CD4-positive, alpha-beta T cell treated with Interleukin-2 at 100 ng/mL for 4 hours (primary cell): Measurements from ENCODE around the gene RIMBP2.

Source experiments
- DNase-seq: peaks from one replicate; pipeline ENCODE4 v3.0.0-alpha.2; 2020; ENCODE audit warnings: low spot score

RIMBP2 gene

GRCh38 chr12:130440411-130441080 is 275.6 kb downstream of the RIMBP2 start:
- DNase-seq: no peak

GRCh38 chr12:130439250-130439649 is 276.8 kb downstream of the RIMBP2 start:
- no peak for DNase-seq

- DNase-seq: no peak
Observed at GRCh38 chr12:130438711-130439110, 277.4 kb downstream of the RIMBP2 start.

- no peak for DNase-seq
Observed at GRCh38 chr12:130438243-130438620, 277.9 kb downstream of the RIMBP2 start.

GRCh38 chr12:130437555-130438242 is 278.4 kb downstream of the RIMBP2 start:
- DNase-seq: no peak

- DNase-seq: no peak
Observed at GRCh38 chr12:130436741-130437501, 279.2 kb downstream of the RIMBP2 start.

GRCh38 chr12:130435826-130436225 is 280.3 kb downstream of the RIMBP2 start:
- no peak for DNase-seq

GRCh38 chr12:130435331-130435730 is 280.8 kb downstream of the RIMBP2 start:
- no peak for DNase-seq

GRCh38 chr12:130434560-130434959 is 281.5 kb downstream of the RIMBP2 start:
- DNase-seq: no peak

GRCh38 chr12:130433834-130434233 is 282.3 kb downstream of the RIMBP2 start:
- DNase-seq: no peak

- no peak for DNase-seq
Observed at GRCh38 chr12:130433411-130433810, 282.7 kb downstream of the RIMBP2 start.

GRCh38 chr12:130431176-130431575 is 284.9 kb downstream of the RIMBP2 start:
- DNase-seq: no peak

- DNase-seq: no peak
Observed at GRCh38 chr12:130429656-130430505, 286.2 kb downstream of the RIMBP2 start.

- no peak for DNase-seq
Observed at GRCh38 chr12:130428116-130428515, 288.0 kb downstream of the RIMBP2 start.

- no peak for DNase-seq
Observed at GRCh38 chr12:130427381-130427887, 288.7 kb downstream of the RIMBP2 start.

- no peak for DNase-seq
Observed at GRCh38 chr12:130425698-130426245, 290.3 kb downstream of the RIMBP2 start.

GRCh38 chr12:130424858-130425697 is 291.0 kb downstream of the RIMBP2 start:
- no peak for DNase-seq

GRCh38 chr12:130423991-130424857 is 291.9 kb downstream of the RIMBP2 start:
- no peak for DNase-seq

- no peak for DNase-seq
Observed at GRCh38 chr12:130423136-130423535, 293.0 kb downstream of the RIMBP2 start.

- no peak for DNase-seq
Observed at GRCh38 chr12:130422676-130423075, 293.4 kb downstream of the RIMBP2 start.
